Pancreas (tissue), 10 donors: ENCODE results near the gene MED25. TPM values are rescaled to one million over a fixed set of nuclear protein-coding genes. Genes with fewer than 3 reads are reported as not detected.
A peak's percentile ranks its signal among the peaks of the same experiment; 100 is the strongest.

Experiments
- ATAC-seq, 4 donors: fragments of 200-7000 bp; cut with Tn5 transposase; one replicate each; pipeline versions ENCODE4 v1.8.0 to v1.9.1; 2020; ENCODE audit warnings: mild to moderate bottlenecking in 4 of 4, moderate library complexity in 4 of 4
- DNase-seq, 6 donors: peaks; one replicate each; pipeline ENCODE4 v3.0.0-alpha.2; 2020
- FAIRE-seq: peaks from 2 replicates; lab custom pipeline; 2012; peaks lifted over from hg19 to GRCh38; lab: Jason Lieb, UNC
- H3K27ac ChIP-seq, 4 donors: fragments of 200-600 bp; sonication (generic); 1 replicate in 3 of 4; 2 replicates in 1 of 4; pipeline versions ENCODE4 v1.5.0 to v1.8.0; 2020
- H3K27me3 ChIP-seq, 4 donors: fragments of 200-600 bp; one replicate each; pipeline ENCODE4 v1.8.0; 2021
- H3K36me3 ChIP-seq, 3 donors: fragments of 200-600 bp; sonication (generic) in 1 of 3; one replicate each; pipeline versions ENCODE4 v1.5.0 to v1.8.0; 2020 to 2021
- H3K4me1 ChIP-seq, 3 donors: fragments of 200-600 bp; one replicate each; pipeline ENCODE4 v1.8.0; 2021
- H3K4me3 ChIP-seq, 4 donors: fragments of 200-600 bp; sonication (generic) in 2 of 4; one replicate each; pipeline versions ENCODE4 v1.5.0 to v1.8.0; 2020 to 2021
- H3K9me3 ChIP-seq, 4 donors: fragments of 200-600 bp; one replicate each; pipeline ENCODE4 v1.8.0; 2021
- WGBS, 2 donors: extraction: QIAGEN DNeasy Blood & Tissue Kit; methylation state at CpG; one replicate each; pipeline ENCODE4 v1.1.7; 2013; 5-methylcytosine and 5-hydroxymethylcytosine counted together
- intact Hi-C, 3 donors: fragments of 100-400 bp; cut with DNase I; formaldehyde crosslinking; loops; one replicate each; pipeline versions ENCODE4 v1.11.1 to v1.14.2; 2022
- microRNA-seq, 2 donors: library from miRNA; unstranded; fragments of <30 nt; microRNA quantifications; one replicate each; pipeline versions ENCODE4 to v1.1.0, GENCODE V29; 2019 to 2020
- polyA plus RNA-seq, 2 donors: library from polyadenylated mRNA; stranded (reverse); fragments of 200-250 nt; gene quantifications; one replicate each; pipeline ENCODE4 v1.2.3, GENCODE V29; 2013
- total RNA-seq, 6 donors: library from RNA; stranded (reverse); fragmentation: NEBNext Ultra II Directional in 4 of 6; extraction: Animal tissue kit (Norgen Biotek cat#: 25700) in 4 of 6; gene quantifications; one replicate each; pipeline versions ENCODE4 v1.2.1 to v1.2.4, GENCODE V29; 2021 to 2023
- TF ChIP-seq, protein P1 (sequence below), 4 donors: fragments of 200-600 bp; sonication (generic) in 3 of 4; IDR thresholded peaks; one replicate each; pipeline versions ENCODE4 v1.5.0 to v1.8.0; 2021; ENCODE audit warnings: antibody characterized with exemption in 4 of 4
- donor health status: healthy with polysubstance abuse.
- donor health status: DM: no; HTN: no; CAD: no; lungs with moderate emphysema.
- donor health status: DM: no; HTN: no; CAD: no.
- donor health status: control.
- donor health status: control.
- donor health status: Bipolar disorder and iron deficiency.
- donor health status: DM: yes; HTN: yes; CAD: no.
- donor health status: DM: no; HTN: no; CAD: no.
- donor health status: DM: no; HTN: no; CAD: no.
- donor health status: DM: yes; HTN: yes; CAD: no.

The MED25 gene
- total and polyA plus RNA-seq, 8 donors = 19.4 to 60.0 (median 27.8) TPM

DNA sequence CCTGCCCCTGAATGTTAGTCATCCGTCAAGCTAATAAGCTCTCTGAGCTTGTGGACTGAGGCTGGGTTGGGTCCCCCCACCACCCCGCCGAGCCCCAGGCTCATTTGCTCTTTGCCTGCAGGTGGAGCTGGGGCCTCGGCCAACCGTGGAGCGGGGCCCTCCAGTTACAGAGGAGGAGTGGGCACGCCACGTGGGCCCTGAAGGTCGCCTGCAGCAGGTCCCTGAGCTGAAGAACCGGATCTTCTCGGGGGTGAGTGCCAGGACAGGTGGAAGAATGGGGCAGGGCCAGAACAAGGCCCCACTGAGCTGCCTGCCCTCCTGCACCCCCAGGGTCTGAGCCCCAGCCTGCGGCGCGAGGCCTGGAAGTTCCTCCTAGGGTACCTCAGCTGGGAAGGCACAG lies 64.6 kb downstream of the MED25 start:
- Histone ChIP-seq H3K4me1 (peaks cover 0 to 3% (median 0%) of the 10 kb centered on the region in 3 donors), H3K27me3 (no peaks in the 10 kb centered on the region), H3K4me3 (no peak overlapping the region), H3K9me3 (no peaks in the 10 kb centered on the region), H3K36me3 (peaks cover 9 to 56% (median 46%) of the 10 kb centered on the region in 3 donors), H3K27ac (no peak overlapping the region)
- DNase-seq = no peak
- 95 to 98% methylated on average over 14 of the region's 14 CpGs for WGBS, 2 donors
- TF ChIP-seq, protein P1, sequence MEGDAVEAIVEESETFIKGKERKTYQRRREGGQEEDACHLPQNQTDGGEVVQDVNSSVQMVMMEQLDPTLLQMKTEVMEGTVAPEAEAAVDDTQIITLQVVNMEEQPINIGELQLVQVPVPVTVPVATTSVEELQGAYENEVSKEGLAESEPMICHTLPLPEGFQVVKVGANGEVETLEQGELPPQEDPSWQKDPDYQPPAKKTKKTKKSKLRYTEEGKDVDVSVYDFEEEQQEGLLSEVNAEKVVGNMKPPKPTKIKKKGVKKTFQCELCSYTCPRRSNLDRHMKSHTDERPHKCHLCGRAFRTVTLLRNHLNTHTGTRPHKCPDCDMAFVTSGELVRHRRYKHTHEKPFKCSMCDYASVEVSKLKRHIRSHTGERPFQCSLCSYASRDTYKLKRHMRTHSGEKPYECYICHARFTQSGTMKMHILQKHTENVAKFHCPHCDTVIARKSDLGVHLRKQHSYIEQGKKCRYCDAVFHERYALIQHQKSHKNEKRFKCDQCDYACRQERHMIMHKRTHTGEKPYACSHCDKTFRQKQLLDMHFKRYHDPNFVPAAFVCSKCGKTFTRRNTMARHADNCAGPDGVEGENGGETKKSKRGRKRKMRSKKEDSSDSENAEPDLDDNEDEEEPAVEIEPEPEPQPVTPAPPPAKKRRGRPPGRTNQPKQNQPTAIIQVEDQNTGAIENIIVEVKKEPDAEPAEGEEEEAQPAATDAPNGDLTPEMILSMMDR (IDR thresholded peaks at IDR 0.05) = no peak
- no peak for ATAC-seq
- FAIRE-seq = no peak
- intact Hi-C loops = no loop called here

DNA sequence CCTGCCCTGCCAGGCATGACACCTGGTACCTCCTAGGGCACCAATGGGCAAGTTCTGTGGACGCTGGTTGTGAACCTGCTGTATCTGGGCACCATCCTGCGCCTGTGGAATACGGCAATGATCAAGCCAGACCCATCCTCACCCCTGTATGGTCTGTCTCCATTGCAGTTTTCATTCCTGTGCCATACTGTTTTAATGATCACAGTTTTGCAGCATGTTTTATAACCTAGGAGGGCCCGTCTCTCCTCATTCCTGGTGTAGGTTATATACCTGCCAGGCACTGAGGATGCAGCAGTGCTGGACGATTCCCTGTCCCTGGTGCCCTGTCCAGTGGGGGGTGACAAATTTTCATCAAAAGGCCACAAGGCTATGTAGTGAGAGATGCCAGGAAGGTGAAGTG lies 65.0 kb downstream of the MED25 start:
- intact Hi-C loops = no loop called here
- FAIRE-seq = no peak
- no peaks in the 10 kb centered on the region for H3K9me3 ChIP-seq

DNA sequence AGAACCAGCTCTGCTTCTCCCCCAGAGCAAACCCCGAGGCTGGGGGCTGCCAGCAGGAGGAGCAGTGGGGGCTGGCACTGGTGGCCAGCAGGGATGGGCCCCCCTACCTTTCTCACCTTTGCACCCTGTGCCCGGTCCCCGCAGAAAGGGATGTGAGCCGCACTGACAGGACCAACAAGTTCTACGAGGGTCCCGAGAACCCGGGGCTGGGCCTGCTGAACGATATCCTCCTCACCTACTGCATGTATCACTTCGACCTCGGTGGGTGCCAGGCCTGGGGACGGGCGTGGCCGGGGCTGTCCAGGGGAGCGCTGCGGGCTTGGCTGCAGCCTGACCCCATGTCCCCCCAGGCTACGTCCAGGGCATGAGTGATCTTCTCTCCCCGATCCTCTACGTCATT lies 66.0 kb downstream of the MED25 start:
- H3K4me1 ChIP-seq = no peaks in the 10 kb centered on the region
- no peak for FAIRE-seq
- H3K27me3 ChIP-seq = no peaks in the 10 kb centered on the region
- 92 to 95% methylated on average over 18 of the region's 18 CpGs for WGBS, 2 donors
- peaks cover 9 to 56% (median 46%) of the 10 kb centered on the region in 3 donors for H3K36me3 ChIP-seq
- intact Hi-C loops = no loop called here
- H3K27ac ChIP-seq = no peak overlapping the region
- no peak for ATAC-seq
- TF ChIP-seq, protein P1 (IDR thresholded peaks at IDR 0.05) = no peak
- no peak overlapping the region for H3K4me3 ChIP-seq
- H3K9me3 ChIP-seq = no peaks in the 10 kb centered on the region
- peak in 1 of 6 donors; percentile 36 for DNase-seq

More for the DNA sequence above, 65.0 kb downstream of the MED25 start:
- TF ChIP-seq, protein P1 (IDR thresholded peaks at IDR 0.05) = no peak
- Histone ChIP-seq H3K4me3 (no peak overlapping the region), H3K4me1 (peaks cover 0 to 3% (median 0%) of the 10 kb centered on the region in 3 donors), H3K27ac (no peak overlapping the region), H3K36me3 (peaks cover 9 to 56% (median 46%) of the 10 kb centered on the region in 3 donors), H3K27me3 (no peaks in the 10 kb centered on the region)
- WGBS, 2 donors = 97 to 99% methylated on average over 5 of the region's 5 CpGs
- DNase-seq = no peak
- ATAC-seq = no peak

DNA sequence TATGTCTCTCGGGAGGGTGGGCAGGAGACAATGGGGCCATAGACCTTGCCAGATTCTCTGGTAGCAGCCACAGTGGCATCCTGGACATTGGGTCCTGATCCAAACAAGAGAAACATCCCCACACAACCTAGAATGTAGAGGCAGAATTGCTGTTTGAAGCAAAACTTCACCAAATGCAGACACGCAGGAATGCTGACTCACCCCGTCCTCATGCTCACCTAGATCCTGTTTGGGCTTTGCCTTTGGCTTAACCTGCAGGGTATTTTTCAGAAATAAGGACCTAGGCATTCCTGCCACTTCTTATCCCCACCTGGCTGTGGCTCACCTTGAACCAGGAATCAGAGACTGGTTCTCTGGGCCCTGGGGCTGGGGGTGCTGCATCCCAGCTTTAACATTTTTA lies 66.7 kb downstream of the MED25 start:
- DNase-seq (no peak), ATAC-seq (no peak), FAIRE-seq (no peak)
- WGBS, 2 donors = 94 to 96% methylated on average over 3 of the region's 3 CpGs
- Histone ChIP-seq H3K9me3 (no peaks in the 10 kb centered on the region), H3K4me1 (no peaks in the 10 kb centered on the region), H3K36me3 (peaks cover 9 to 56% (median 46%) of the 10 kb centered on the region in 3 donors), H3K4me3 (no peak overlapping the region), H3K27ac (no peak overlapping the region), H3K27me3 (no peaks in the 10 kb centered on the region)
- intact Hi-C loops = no loop called here
- TF ChIP-seq, protein P1 (IDR thresholded peaks at IDR 0.05) = no peak

Small RNA genes lying within 50 kb of the gene (microRNA-seq; reads per million reads assigned to microRNA genes)
- gene MIR4749 = 0.59 to 0.77 reads per million in 2 donors
- gene MIR6799 = 0 to 1.5 reads per million in 2 donors
- gene MIR6800 = 0 to 0.59 reads per million in 2 donors

Other genes with a start within 250 kb of the MED25 start
- 10 to 100 TPM; 40.5 to 76.3 (median 52.1) TPM for gene NOSIP, start 237.7 kb upstream of the MED25 start, total RNA-seq
- gene NOSIP, start 237.7 kb upstream of the MED25 start, polyA plus RNA-seq = 100 to 1,000 TPM; 120 to 148 TPM
- 1 to 10 TPM; 6.5 to 8.9 (median 8.3) TPM for gene PRRG2, start 237.0 kb upstream of the MED25 start, total RNA-seq
- 10 to 100 TPM; 11.6 to 15.9 TPM for gene PRRG2, start 237.0 kb upstream of the MED25 start, polyA plus RNA-seq
- gene PRR12, start 227.1 kb upstream of the MED25 start, total RNA-seq = 10 to 100 TPM in 3 of 6 donors, 1 to 10 TPM in 3; 8.3 to 17.7 (median 9.5) TPM
- gene PRR12, start 227.1 kb upstream of the MED25 start, polyA plus RNA-seq = 10 to 100 TPM; 14.0 to 18.9 TPM
- gene RRAS, start 178.1 kb upstream of the MED25 start, total RNA-seq = 10 to 100 TPM in 2 of 6 donors, 1 to 10 TPM in 4; 5.5 to 24.4 (median 7.5) TPM
- gene RRAS, start 178.1 kb upstream of the MED25 start, polyA plus RNA-seq = 10 to 100 TPM; 27.2 to 42.9 TPM
- 10 to 100 TPM; 17.3 to 34.8 (median 28.3) TPM for gene SCAF1, start 176.1 kb upstream of the MED25 start, total RNA-seq
- gene SCAF1, start 176.1 kb upstream of the MED25 start, polyA plus RNA-seq = 10 to 100 TPM; 17.8 to 30.4 TPM
- 10 to 100 TPM; 34.4 to 66.0 (median 44.7) TPM for gene IRF3, start 152.4 kb upstream of the MED25 start, total RNA-seq
- gene IRF3, start 152.4 kb upstream of the MED25 start, polyA plus RNA-seq = 100 to 1,000 TPM; 213 to 289 TPM
- gene BCL2L12, start 152.4 kb upstream of the MED25 start, total RNA-seq = 10 to 100 TPM in 2 of 6 donors, 1 to 10 TPM in 4; 6.0 to 12.0 (median 9.6) TPM
- gene BCL2L12, start 152.4 kb upstream of the MED25 start, polyA plus RNA-seq = 10 to 100 TPM; 16.2 to 16.5 TPM
- gene PRMT1, start 141.0 kb upstream of the MED25 start, total RNA-seq = 10 to 100 TPM; 27.2 to 61.1 (median 43.3) TPM
- gene PRMT1, start 141.0 kb upstream of the MED25 start, polyA plus RNA-seq = 10 to 100 TPM; 95.3 to 98.7 TPM
- under 1 TPM; 0.28 to 1.00 (median 0.58) TPM for gene ADM5, start 128.7 kb upstream of the MED25 start, total RNA-seq
- 1 to 10 TPM; 2.4 to 2.5 TPM for gene ADM5, start 128.7 kb upstream of the MED25 start, polyA plus RNA-seq
- gene CPT1C, start 127.2 kb upstream of the MED25 start, total RNA-seq = 1 to 10 TPM in 4 of 6 donors, under 1 TPM in 2; 0.28 to 5.6 (median 2.1) TPM
- gene CPT1C, start 127.2 kb upstream of the MED25 start, polyA plus RNA-seq = 10 to 100 TPM; 10.5 to 12.6 TPM
- gene TSKS, start 55.0 kb upstream of the MED25 start, total RNA-seq = under 1 TPM in 3 of 6 donors, not detected in 3; 0.08 to 0.34 (median 0.09) TPM
- gene TSKS, start 55.0 kb upstream of the MED25 start, polyA plus RNA-seq = under 1 TPM; 0.35 to 0.76 TPM
- gene AP2A1, start 51.3 kb upstream of the MED25 start, total RNA-seq = 10 to 100 TPM; 29.3 to 42.8 (median 34.2) TPM
- gene AP2A1, start 51.3 kb upstream of the MED25 start, polyA plus RNA-seq = 10 to 100 TPM; 27.1 to 29.0 TPM
- 10 to 100 TPM in 3 of 6 donors, 1 to 10 TPM in 3; 8.8 to 22.3 (median 12.1) TPM for gene FUZ, start 5.0 kb upstream of the MED25 start, total RNA-seq
- gene FUZ, start 5.0 kb upstream of the MED25 start, polyA plus RNA-seq = 10 to 100 TPM; 24.3 to 30.3 TPM
- 100 to 1,000 TPM in 1 of 6 donors, 10 to 100 TPM in 5; 48.8 to 116 (median 72.8) TPM for gene PTOV1, start 32.9 kb downstream of the MED25 start, total RNA-seq
- gene PTOV1, start 32.9 kb downstream of the MED25 start, polyA plus RNA-seq = 100 to 1,000 TPM; 177 to 191 TPM
- 10 to 100 TPM; 28.7 to 52.4 (median 34.6) TPM for gene PNKP, start 49.3 kb downstream of the MED25 start, total RNA-seq
- 100 to 1,000 TPM in 1 of 2 donors, 10 to 100 TPM in 1; 76.0 to 154 TPM for gene PNKP, start 49.3 kb downstream of the MED25 start, polyA plus RNA-seq
- gene AKT1S1, start 59.1 kb downstream of the MED25 start, total RNA-seq = 10 to 100 TPM; 13.8 to 22.1 (median 16.2) TPM
- 10 to 100 TPM; 22.7 to 31.1 TPM for gene AKT1S1, start 59.1 kb downstream of the MED25 start, polyA plus RNA-seq
- gene TBC1D17, start 59.4 kb downstream of the MED25 start, total RNA-seq = 10 to 100 TPM; 21.0 to 34.3 (median 29.9) TPM
- 10 to 100 TPM; 74.0 to 99.3 TPM for gene TBC1D17, start 59.4 kb downstream of the MED25 start, polyA plus RNA-seq
- gene IL4I1, start 78.6 kb downstream of the MED25 start, total RNA-seq = 1 to 10 TPM in 2 of 6 donors, under 1 TPM in 4; 0.23 to 4.0 (median 0.63) TPM
- 1 to 10 TPM in 1 of 2 donors, under 1 TPM in 1; 0.45 to 1.1 TPM for gene IL4I1, start 78.6 kb downstream of the MED25 start, polyA plus RNA-seq
- gene ATF5, start 110.9 kb downstream of the MED25 start, total RNA-seq = 10 to 100 TPM in 3 of 6 donors, 1 to 10 TPM in 3; 8.2 to 16.6 (median 11.2) TPM
- 10 to 100 TPM; 16.0 to 25.7 TPM for gene ATF5, start 110.9 kb downstream of the MED25 start, polyA plus RNA-seq
- gene NUP62, start 111.2 kb downstream of the MED25 start, total RNA-seq = 10 to 100 TPM; 11.4 to 26.4 (median 15.0) TPM
- 10 to 100 TPM; 19.6 to 20.7 TPM for gene NUP62, start 111.2 kb downstream of the MED25 start, polyA plus RNA-seq
- gene SIGLEC11, start 142.9 kb downstream of the MED25 start, total RNA-seq = 10 to 100 TPM in 1 of 6 donors, 1 to 10 TPM in 3, under 1 TPM in 2; 0.14 to 26.5 (median 1.6) TPM
- 1 to 10 TPM in 1 of 2 donors, under 1 TPM in 1; 0.35 to 5.1 TPM for gene SIGLEC11, start 142.9 kb downstream of the MED25 start, polyA plus RNA-seq
- 10 to 100 TPM; 14.4 to 32.4 (median 18.2) TPM for gene VRK3, start 207.1 kb downstream of the MED25 start, total RNA-seq
- 10 to 100 TPM; 16.8 to 17.4 TPM for gene VRK3, start 207.1 kb downstream of the MED25 start, polyA plus RNA-seq
- gene ZNF473, start 207.7 kb downstream of the MED25 start, total RNA-seq = 1 to 10 TPM; 3.7 to 6.3 (median 4.2) TPM
- 1 to 10 TPM; 1.9 to 2.8 TPM for gene ZNF473, start 207.7 kb downstream of the MED25 start, polyA plus RNA-seq